Bronchial epithelial cell (primary cell): Measurements from ENCODE around the gene CDKL1. TPM values are rescaled to one million over a fixed set of nuclear protein-coding genes. Genes with fewer than 3 reads are reported as not detected.
A peak's percentile ranks its signal among the peaks of the same experiment; 100 is the strongest.
"Not testable (repeated sequence)": the region's sequence is repeated elsewhere in the genome, so short reads cannot be mapped to it uniquely, and the experiment has no call there.

Source experiments
- DNase-seq: peaks from one replicate; pipeline ENCODE4 v3.0.0-alpha.2; 2010; ENCODE audit warnings: low read depth
- FAIRE-seq: peaks from 2 replicates; lab custom pipeline; 2011; peaks lifted over from hg19 to GRCh38; lab: Jason Lieb, UNC
- H3K27me3 ChIP-seq: 2 replicates; pipeline ENCODE4 v1.5.1; 2011; ENCODE audit warnings: low read length; ENCODE audit not compliant: control insufficient read depth, insufficient read depth
- H3K36me3 ChIP-seq: 2 replicates; pipeline ENCODE4 v1.5.1; 2011; ENCODE audit warnings: low read length; ENCODE audit not compliant: control insufficient read depth, insufficient read depth
- H3K4me3 ChIP-seq: 2 replicates; pipeline ENCODE4 v1.5.1; 2011; ENCODE audit warnings: mild to moderate bottlenecking, low read depth, low read length, control low read depth
- CTCF ChIP-seq: IDR thresholded peaks from 2 replicates; pipeline ENCODE4 v1.5.1; 2011; ENCODE audit warnings: mild to moderate bottlenecking, moderate library complexity, low read length, control low read depth, inconsistent platforms; ENCODE audit not compliant: insufficient read depth, severe bottlenecking
- total RNA-seq: library from RNA; depleted of rRNA; stranded (reverse); fragments of >200 nt; gene quantifications from 2 replicates; pipeline ENCODE4 v1.2.1, GENCODE V29; 2014

The CDKL1 gene
- total RNA-seq, 1 donor from 2014 or later: 4.5 TPM

DNA sequence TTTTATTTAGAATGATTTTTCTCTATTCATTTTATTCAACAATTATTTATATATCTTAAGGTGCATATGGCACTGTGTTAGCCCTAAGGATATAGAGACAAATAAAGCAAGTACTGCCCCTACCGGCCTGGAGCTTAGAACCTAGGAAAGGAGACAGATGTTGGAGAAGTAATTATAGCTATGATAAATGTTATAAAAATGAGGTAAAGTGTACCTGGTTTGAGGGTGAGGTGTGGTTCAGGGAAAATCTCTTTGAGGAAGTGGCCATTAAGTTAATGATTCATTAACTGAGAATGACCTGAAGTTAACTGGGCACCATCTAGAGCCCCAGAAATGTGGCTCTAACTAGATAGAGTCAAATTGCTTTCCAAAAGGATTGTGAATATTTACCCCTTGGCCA lies 31.9 kb downstream of the CDKL1 start:
- no peak for TF ChIP-seq CTCF
- DNase-seq (peak; percentile 70), FAIRE-seq (no peak)
- no peaks in the 10 kb centered on the region for H3K36me3 ChIP-seq
- no peak overlapping the region for H3K4me3 ChIP-seq
- H3K27me3 ChIP-seq: no peaks in the 10 kb centered on the region

DNA sequence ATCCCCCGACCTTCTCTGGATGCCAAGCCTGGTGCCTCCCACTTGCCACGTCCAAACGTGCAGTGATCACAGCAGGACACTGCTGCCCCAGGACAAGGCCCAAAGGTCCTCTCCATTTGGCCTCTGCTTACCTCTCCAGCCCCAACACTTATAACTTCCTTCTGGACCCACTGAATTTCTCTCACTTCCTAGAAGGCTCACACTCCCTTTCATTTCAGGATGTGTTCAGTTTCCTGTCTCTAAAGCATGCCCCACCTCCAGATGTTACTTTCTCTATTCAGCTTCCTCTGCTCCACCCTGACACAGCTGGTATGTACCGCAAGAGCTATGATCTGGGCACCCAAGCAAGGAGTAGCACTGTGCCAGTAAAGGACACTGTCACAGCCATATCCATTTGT lies 33.0 kb downstream of the CDKL1 start:
- H3K36me3 ChIP-seq: no peaks in the 10 kb centered on the region
- H3K4me3 ChIP-seq: no peak overlapping the region
- DNase-seq (no peak), FAIRE-seq (no peak)
- no peak for TF ChIP-seq CTCF
- no peaks in the 10 kb centered on the region for H3K27me3 ChIP-seq

DNA sequence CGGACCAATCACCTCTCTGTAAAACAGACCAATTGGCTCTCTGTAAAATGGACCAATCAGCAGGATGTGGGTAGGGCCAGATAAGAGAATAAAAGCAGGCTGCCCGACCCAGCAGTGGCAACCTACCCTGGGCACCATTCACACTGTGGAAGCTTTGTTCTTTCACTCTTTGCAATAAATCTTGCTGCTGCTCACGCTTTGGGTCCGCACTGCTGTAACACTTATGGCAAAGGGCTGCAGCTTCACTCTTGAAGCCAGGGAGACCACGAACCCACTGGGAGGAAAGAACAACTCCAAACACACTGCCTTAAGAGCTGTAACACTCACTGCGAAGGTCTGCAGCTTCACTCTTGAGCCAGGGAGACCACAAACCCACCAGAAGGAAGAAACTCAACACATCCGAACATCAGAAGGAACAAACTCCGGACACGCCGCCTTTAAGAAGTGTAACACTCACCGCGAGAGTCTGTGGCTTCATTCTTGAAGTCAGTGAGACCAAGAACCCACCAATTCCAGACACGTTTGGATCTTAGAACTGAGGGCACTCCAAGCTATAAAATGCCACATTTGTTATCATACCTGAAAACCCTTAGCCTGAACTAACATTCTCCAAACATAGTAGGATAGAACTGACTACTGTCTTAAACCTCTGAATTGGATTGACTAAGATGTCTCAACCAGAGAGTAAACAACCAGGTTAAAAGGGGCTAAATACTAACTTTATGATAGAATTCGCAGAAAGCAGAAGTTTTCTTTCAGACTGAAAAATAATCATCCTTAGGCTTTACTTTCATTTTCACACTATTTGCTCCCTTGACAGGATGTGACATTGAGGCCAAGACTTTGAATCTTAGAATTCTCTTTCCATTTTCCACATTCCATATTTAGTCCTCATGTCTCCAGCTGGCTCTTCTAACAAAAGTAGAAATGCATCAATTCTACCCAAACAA lies 33.6 kb downstream of the CDKL1 start:
- Histone ChIP-seq H3K27me3 (no peaks in the 10 kb centered on the region), H3K4me3 (no peak overlapping the region), H3K36me3 (no peaks in the 10 kb centered on the region)
- FAIRE-seq: no peak
- TF ChIP-seq CTCF: no peak
- no peak for DNase-seq

DNA sequence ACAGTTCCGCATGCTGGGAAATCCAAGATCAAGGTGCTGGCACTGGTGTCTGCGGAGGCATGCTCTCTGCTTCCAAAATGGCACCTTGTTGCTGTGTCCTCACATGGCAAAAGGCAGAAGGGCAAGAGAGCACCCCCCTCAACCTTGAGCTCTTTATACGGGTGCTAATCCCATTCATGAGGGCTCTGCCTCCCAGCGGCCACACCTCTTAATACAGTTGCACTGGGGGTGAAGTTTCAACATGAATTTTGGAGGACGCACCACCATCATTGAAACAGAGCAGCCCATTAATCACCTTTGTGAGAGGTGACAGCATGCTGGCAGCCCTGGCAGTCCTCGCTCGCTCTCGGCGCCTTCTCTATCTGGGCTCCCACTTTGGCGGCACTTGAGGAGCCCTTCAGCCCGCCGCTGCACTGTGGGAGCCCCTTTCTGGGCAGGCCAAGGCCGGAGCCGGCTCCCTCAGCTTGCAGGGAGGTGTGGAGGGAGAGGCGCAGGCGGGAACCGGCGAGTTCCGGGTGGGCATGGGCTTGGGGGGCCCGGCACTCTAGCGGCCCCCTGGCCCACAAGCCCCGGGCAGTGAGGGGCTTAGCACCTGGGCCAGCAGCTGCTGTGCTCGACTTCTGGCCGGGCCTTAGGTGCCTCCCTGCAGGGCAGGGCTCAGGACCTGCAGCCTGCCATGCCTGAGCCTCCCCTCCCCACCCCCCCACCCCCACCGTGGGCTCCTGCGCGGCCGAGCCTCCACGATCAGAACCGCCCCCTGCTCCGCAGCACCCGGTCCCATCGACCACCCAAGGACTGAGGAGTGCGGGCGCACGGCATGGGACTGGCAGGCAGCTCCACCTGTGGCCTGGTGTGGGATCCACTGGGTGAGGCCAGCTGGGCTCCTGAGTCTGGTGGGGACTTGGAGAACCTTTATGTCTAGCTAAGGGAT lies 34.9 kb downstream of the CDKL1 start:
- not testable (repeated sequence) for H3K4me3 ChIP-seq, H3K36me3 ChIP-seq, DNase-seq, FAIRE-seq, H3K27me3 ChIP-seq

- H3K27me3 ChIP-seq: no peaks in the 10 kb centered on the region
- no peak overlapping the region for H3K4me3 ChIP-seq
- H3K36me3 ChIP-seq: no peaks in the 10 kb centered on the region
- DNase-seq (peak; percentile 95), FAIRE-seq (no peak)
- TF ChIP-seq CTCF: no peak
Observed at GRCh38 chr14:50360851-50361250, 35.8 kb downstream of the CDKL1 start.

DNA sequence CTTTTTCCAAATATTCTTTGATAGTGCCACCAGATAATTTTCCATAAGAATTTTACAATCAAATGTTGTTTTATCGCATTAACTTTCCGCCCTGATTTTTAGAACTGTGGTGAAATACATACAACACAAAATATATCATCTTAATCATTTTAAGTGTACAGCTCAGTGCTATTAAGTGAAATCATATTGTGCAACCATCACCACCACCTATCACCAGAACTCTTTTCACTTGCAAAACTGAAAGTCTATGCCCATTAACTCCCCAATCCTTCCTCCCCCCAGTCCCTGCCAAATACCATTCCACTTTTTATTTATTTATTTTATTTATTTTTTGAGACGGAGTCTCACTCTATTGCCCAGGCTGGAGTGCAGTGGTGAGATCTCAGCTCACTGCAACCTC lies 36.6 kb downstream of the CDKL1 start:
- FAIRE-seq: no peak
- no peak for TF ChIP-seq CTCF
- no peaks in the 10 kb centered on the region for H3K27me3 ChIP-seq

More for the DNA sequence above, 36.6 kb downstream of the CDKL1 start:
- Histone ChIP-seq H3K4me3 (no peak overlapping the region), H3K36me3 (no peaks in the 10 kb centered on the region)
- DNase-seq: no peak
